Measurements from ENCODE around the gene TIFAB.

GRCh38 chr5:135441350-135441831 lies 10.8 kb downstream of the TIFAB start:
- TF ChIP-seq POLR2AphosphoS5 (IDR thresholded peaks at IDR 0.05) (no peak), CTCF (IDR thresholded peaks at IDR 0.05) (no peak)

All from suprapubic skin (tissue), 3 donors.